Measurements from ENCODE around the gene VSIG4.

The VSIG4 gene

GRCh38 chrX:66008328-66008970 lies 31.4 kb downstream of the VSIG4 start:
- no peak for DNase-seq (ENCODE audit: low read depth)

DNA sequence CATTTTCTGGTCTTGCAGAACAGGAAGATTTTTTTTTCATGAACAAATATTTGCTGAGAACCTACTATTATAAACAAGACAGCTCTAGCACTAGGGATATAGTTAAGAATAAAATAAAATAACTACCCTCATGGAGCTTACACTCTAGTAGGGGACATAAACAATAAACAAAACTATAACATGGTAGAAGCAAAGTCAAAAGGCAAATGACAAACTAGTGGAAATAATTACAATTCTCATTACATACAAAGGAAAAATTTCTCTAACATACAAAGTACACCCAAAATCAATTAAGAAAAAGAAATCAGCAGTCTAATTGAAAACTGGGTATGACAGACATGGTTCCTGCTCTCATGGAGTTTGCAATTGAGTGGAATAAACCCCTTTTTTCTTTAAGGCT lies 32.0 kb downstream of the VSIG4 start:
- DNase-seq (ENCODE audit: low read depth) = no peak

GRCh38 chrX:66005830-66006449 lies 33.9 kb downstream of the VSIG4 start:
- no peak for DNase-seq (ENCODE audit: low read depth)

DNA sequence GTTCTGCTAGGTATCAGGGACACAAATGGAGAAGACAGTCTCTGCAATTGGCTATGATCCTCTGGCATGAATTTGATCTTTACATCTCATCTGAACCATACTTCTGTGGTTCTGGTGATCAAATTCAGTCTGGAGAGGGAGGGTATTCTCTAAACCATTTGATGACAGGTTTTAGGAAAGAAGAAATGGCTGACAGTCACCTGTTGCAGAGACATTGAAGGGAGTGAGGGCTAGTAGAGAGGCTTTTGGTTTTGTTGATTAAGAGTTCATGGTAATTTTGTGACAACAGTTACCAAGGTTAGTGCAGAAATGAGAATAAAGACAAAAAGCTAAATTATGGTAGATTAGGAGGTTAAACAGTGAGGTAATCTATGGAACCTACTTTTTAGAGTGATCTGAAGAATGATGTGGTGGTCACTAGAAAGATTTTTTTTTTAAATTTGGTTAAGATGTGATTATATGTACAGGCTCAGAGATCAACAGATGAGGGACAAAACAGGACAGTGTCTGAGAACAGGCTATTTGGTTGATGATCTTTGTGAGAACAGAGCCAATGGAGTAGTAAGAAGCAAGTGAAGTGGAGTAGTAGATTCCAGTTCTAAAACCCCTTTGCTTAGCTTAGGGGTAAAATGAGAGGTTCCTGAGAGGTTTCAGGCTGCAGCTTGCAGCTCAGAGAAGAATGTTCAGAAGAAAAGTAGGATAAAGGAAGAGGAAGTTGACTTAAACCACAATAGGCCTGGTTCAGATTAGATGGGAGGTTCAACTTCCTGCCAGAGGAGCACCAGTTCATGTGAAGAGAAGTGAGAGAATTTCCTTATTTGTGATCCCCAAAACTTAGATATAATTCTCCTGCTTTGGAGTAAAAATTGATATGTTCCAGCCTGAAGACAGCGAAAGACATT lies 34.7 kb downstream of the VSIG4 start:
- DNase-seq (ENCODE audit: low read depth) = no peak

DNA sequence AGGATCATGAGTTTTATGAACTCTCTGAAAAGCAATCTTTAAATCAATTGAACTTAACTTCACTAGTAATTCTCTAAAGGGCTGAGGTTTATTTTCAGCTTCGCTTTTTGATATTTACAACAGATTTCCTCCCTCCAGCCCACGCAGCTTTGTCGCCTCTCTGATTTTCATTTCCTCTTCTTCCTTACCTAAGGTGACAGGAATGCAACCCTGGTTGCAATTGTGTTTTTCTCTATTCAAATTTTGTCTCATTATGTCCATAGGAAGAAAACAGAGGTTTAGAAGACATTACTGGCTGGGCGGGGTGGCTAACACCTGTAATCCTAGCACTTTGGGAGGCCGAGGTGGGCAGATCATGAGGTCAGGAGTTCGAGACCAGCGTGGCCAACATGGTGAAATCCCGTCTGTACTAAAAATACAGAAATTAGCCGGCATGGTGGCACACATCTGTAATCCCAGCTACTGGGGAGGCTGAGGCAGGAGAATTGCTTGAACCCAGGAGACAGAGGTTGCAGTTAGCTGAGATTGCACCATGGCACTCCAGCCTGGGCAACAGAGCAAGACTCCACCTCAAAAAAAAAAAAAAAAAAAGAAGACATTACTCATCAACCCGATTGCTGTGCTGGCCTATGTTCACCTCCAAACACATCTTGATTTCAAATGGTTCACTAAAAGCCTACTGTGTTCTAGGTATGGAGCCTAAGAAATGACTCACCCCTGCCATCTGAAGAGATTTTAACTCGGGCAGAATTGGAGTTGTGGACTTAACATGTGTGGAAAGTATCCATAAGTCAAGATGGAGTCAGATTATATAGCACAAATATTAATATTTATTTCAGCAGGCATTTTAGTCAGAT lies 36.8 kb downstream of the VSIG4 start:
- no peak for DNase-seq (ENCODE audit: low read depth)

DNA sequence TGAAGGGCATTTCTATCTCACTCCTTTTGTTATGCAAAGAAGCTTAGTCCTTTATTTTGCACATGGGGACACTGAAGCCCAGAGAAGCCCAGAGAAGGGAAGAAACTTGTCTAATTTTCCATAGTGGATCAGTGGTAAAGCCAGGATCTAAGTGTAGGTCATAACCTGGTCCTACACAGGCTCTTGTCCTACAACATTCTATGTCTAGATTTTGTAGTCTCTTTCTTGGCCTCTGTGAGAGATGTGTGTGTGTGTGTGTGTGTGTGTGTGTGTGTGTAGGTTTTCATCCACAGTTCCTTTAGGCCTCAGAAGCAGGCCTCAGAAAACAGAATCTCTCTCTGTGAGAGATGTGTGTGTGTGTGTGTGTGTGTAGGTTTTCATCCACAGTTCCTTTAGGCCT lies 38.3 kb downstream of the VSIG4 start:
- DNase-seq (ENCODE audit: low read depth) = no peak

GRCh38 chrX:66000628-66001272 lies 39.1 kb downstream of the VSIG4 start:
- no peak for DNase-seq (ENCODE audit: low read depth)

DNA sequence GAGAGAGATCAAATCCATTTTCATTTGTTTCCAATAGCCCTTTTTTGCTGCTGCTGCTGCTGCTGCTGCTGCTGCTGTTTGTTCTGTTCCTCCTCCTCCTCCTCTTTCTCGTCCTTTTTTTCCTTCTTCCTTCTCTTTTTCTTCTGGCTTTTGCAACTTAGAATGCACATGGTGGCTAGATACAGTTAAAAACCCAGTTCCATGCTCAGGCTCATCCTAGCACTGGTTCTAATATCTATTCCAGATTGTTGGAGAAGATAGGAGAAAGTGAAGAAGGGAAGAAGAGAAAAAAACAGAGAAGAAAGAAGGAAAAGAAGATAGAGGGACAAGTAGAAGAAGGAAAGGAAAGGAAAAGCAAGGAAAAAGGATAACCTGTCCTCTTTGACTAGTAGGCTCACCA lies 39.7 kb downstream of the VSIG4 start:
- DNase-seq (ENCODE audit: low read depth) = no peak

GRCh38 chrX:65999563-66000148 lies 40.2 kb downstream of the VSIG4 start:
- no peak for DNase-seq (ENCODE audit: low read depth)

GRCh38 chrX:65999029-65999562 lies 40.8 kb downstream of the VSIG4 start:
- no peak for DNase-seq (ENCODE audit: low read depth)

DNA sequence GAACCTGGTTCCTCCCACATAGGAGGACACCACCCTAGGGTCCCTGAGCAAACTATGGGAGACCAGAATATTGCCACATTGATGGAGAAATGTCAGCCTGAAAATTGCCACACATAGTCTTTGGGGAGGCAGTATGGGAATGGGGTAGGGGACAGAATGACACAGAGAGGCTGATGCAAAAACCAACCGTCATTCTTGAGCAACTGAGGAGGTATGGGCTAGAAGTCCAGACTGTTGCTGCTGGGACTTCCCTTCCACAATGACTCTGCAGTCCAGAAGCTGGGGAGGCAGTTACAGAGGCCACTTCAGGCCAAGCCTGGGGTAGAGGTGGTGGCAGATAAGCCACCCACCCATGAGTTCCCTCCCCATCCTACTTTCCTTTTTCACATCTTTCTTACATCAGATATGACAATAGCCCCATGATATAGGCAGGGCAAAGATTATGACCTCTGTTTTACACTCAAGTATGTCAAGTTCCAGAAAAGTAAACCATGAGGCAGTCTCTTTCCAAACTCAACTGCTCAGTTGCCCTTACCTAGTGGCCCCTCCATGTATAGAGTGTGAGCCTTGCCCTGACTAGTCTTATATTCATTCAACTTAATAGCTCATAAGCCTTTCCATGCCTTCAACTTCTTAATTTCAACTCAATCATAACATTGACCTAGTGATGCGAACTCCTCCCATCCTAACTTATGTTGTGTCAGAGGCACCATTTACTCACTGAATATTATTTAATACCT lies 41.7 kb downstream of the VSIG4 start:
- DNase-seq (ENCODE audit: low read depth) = no peak

GRCh38 chrX:65994519-65995506 lies 45.1 kb downstream of the VSIG4 start:
- DNase-seq (ENCODE audit: low read depth) = no peak

DNA sequence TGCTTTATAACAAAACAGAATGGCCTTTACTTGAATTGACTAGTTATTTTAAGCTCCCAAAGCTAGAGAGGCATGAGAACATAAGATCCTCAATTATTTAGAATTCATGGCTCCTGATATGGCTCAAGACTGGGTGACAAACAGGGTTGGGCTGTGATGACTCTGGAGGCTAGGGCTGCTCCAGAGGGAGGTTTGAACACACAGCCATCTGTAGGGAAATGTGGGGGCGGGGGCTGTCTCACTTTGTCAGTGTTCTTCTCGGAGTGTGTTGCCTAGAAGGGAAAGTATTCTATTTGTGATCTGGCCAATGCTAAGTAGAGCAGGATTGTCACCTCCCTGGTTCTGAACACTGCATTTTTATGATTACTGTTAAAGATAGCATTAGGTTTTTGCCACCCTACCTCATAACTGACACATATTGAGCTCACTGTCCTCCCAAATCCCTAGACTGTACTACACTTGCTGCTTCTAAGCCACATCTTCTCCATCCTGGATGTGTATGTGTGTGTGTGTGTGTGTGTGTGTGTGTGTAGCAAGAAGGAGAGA lies 45.9 kb downstream of the VSIG4 start:
- no peak for DNase-seq (ENCODE audit: low read depth)

DNA sequence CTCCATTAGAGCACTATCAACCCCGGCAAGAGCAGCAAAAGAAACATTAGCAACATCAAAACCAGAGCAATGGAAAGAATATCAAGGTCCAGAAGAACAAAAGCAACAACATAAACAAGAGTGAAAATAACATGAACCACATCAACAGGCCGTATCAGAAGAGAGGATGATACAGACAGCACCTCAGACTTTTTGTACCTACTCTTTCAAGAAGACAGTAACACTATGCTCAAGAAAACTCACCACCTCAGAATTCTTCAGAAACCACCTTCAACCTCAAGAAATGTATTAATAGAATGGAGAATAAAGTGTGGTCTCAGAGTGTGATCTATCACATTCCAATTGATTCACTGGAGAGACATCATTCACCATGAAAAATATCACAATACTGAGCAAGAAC lies 46.5 kb downstream of the VSIG4 start:
- no peak for DNase-seq (ENCODE audit: low read depth)

GRCh38 chrX:65990702-65991101 lies 49.2 kb downstream of the VSIG4 start:
- DNase-seq (ENCODE audit: low read depth) = no peak

- DNase-seq (ENCODE audit: low read depth) = no peak
These were observed 52.1 kb downstream of the VSIG4 start for GRCh38 chrX:65987811-65988210.

DNA sequence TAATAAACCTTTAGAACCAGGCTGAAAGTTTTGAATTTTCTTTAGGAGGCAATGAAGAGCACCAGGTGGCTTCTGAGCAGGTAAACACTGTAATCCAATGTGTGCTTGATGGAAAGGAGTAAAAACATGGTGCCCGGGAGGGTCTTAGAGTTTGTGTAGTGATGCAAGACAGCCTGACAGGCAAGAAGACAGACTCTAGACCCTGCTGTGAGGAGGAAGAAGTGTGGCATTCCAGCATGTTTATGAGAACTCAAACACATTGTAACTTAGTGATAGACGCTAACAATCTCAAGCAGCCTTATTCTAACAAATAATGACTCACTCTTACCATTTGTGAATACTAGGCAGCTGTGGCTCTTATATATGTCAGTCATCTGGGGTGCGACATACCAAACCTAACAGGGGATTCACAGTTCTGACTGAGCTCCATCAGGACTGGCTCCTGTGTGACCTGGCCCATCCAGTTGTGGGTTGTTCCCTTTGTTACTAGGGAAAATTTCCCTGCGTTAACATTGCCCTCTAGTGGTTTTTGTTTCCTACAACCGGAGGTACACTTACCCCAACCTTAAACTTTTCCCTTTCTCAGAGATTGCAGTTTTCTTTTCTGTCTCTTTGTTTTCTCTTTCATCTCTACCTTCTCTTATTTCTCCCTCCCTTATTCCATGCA lies 53.8 kb downstream of the VSIG4 start:
- DNase-seq (ENCODE audit: low read depth) = peak; percentile 6

GRCh38 chrX:65985211-65985610 lies 54.7 kb downstream of the VSIG4 start:
- DNase-seq (ENCODE audit: low read depth) = no peak

Data from fibroblast of gingiva (primary cell).